IMR-90 (cell line): ENCODE measurements around the gene CC2D1A. TPM values are rescaled to one million over a fixed set of nuclear protein-coding genes. Genes with fewer than 3 reads are reported as not detected.

Experiments
- ATAC-seq: fragments of 200-7000 bp; cut with Tn5 transposase; 2 replicates; pipeline ENCODE4 v1.9.1; 2020; ENCODE audit warnings: low read depth, mild to moderate bottlenecking, moderate library complexity
- BruUV-seq: library from RNA; stranded (reverse); fragments of 400-500 nt; replicated peaks from 2 replicates; lab custom pipeline; 2021; lab: Mats Ljungman, UMichigan
- CTCF ChIA-PET: fragments of 300-600 bp; formaldehyde crosslinking; extraction: SDS; loops from one replicate; lab custom pipeline; 2021; ENCODE audit warnings: antibody characterized with exemption; lab: Yijun Ruan, JAX
- POLR2A ChIA-PET: fragments of 300-600 bp; sonication (Branson Sonifier 250); formaldehyde crosslinking; loops from one replicate; lab custom pipeline; 2022; ENCODE audit warnings: antibody characterized with exemption; ENCODE audit not compliant: unreplicated experiment; lab: Charles Lee
- DNase-seq: peaks from one replicate; pipeline ENCODE4 v3.0.0; 2013
- H2AFZ ChIP-seq: replicated peaks from 2 replicates; pipeline ENCODE3; 2013; ENCODE audit warnings: low read length, mild to moderate bottlenecking; ENCODE audit not compliant: poor library complexity
- H2AK5ac ChIP-seq: 2 replicates; pipeline ENCODE4 v1.6.1; 2013; ENCODE audit warnings: low read depth, low read length, inconsistent platforms
- H2AK9ac ChIP-seq: replicated peaks from 2 replicates; pipeline ENCODE3; 2013; ENCODE audit warnings: mild to moderate bottlenecking, low read depth, low read length, moderate library complexity; ENCODE audit not compliant: poor library complexity
- H2BK120ac ChIP-seq: 2 replicates; pipeline ENCODE4 v1.6.1; 2013; ENCODE audit warnings: low read depth, low read length, inconsistent platforms
- H2BK15ac ChIP-seq: 3 replicates; pipeline ENCODE4 v1.6.1; 2013; ENCODE audit warnings: low read depth, low read length, inconsistent platforms
- H2BK20ac ChIP-seq: 2 replicates; pipeline ENCODE4 v1.6.1; 2013; ENCODE audit warnings: low read depth, mild to moderate bottlenecking, inconsistent platforms, low read length, moderate library complexity
- H2BK5ac ChIP-seq: 2 replicates; pipeline ENCODE4 v1.6.1; 2013; ENCODE audit warnings: mild to moderate bottlenecking, low read depth, low read length, inconsistent platforms; ENCODE audit not compliant: poor library complexity, severe bottlenecking
- H3K14ac ChIP-seq: replicated peaks from 2 replicates; pipeline ENCODE4 v1.6.1; 2013; ENCODE audit warnings: low read depth, low read length, inconsistent platforms
- H3K18ac ChIP-seq: 2 replicates; pipeline ENCODE4 v1.6.1; 2013; ENCODE audit warnings: low read depth, low read length, control low read depth
- H3K23ac ChIP-seq: 2 replicates; pipeline ENCODE4 v1.6.1; 2013; ENCODE audit warnings: low read depth, low read length, inconsistent platforms
- H3K27ac ChIP-seq: 2 replicates; pipeline ENCODE4 v1.5.1; 2013; ENCODE audit warnings: mild to moderate bottlenecking, control low read depth, low read length; ENCODE audit not compliant: insufficient read depth
- H3K27me3 ChIP-seq: 2 replicates; pipeline ENCODE4 v1.6.1; 2013; ENCODE audit warnings: low read length; ENCODE audit not compliant: control insufficient read depth, insufficient read depth
- H3K36me3 ChIP-seq: 2 replicates; pipeline ENCODE4 v1.6.1; 2013; ENCODE audit warnings: low read length, mixed read lengths; ENCODE audit not compliant: control insufficient read depth, insufficient read depth
- H3K4ac ChIP-seq: 2 replicates; pipeline ENCODE4 v1.6.1; 2013; ENCODE audit warnings: low read depth, low read length, inconsistent platforms
- H3K4me1 ChIP-seq: 2 replicates; pipeline ENCODE4 v1.6.1; 2013; ENCODE audit warnings: low read length, mixed read lengths; ENCODE audit not compliant: control insufficient read depth, insufficient read depth
- H3K4me2 ChIP-seq: 2 replicates; pipeline ENCODE4 v1.6.1; 2013; ENCODE audit warnings: low read depth, mild to moderate bottlenecking, control low read depth, low read length, moderate library complexity
- H3K4me3 ChIP-seq: 2 replicates; pipeline ENCODE4 v1.5.1; 2013; ENCODE audit warnings: low read depth, mild to moderate bottlenecking, control low read depth, low read length, moderate library complexity; ENCODE audit not compliant: insufficient read depth
- H3K56ac ChIP-seq: 2 replicates; pipeline ENCODE4 v1.6.1; 2013; ENCODE audit warnings: low read length, inconsistent platforms; ENCODE audit not compliant: insufficient read depth; ENCODE audit errors: extremely low read depth
- H3K79me1 ChIP-seq, 2 experiments: 2 replicates each; pipeline ENCODE4 v1.6.1; 2013; ENCODE audit warnings: low read length in 2 of 2, inconsistent platforms in 1 of 2, low read depth in 1 of 2
- H3K9ac ChIP-seq: 2 replicates; pipeline ENCODE4 v1.6.1; 2013; ENCODE audit warnings: low read depth, low read length, control low read depth
- H3K9me1 ChIP-seq: 2 replicates; pipeline ENCODE4 v1.6.1; 2013; ENCODE audit warnings: low read length, inconsistent platforms; ENCODE audit not compliant: insufficient read depth
- H3K9me3 ChIP-seq: 2 replicates; pipeline ENCODE4 v1.6.1; 2013; ENCODE audit warnings: low read length; ENCODE audit not compliant: control insufficient read depth, insufficient read depth
- H4K20me1 ChIP-seq: 2 replicates; pipeline ENCODE4 v1.6.1; 2013; ENCODE audit warnings: low read length, inconsistent platforms; ENCODE audit not compliant: insufficient read depth
- H4K5ac ChIP-seq: 2 replicates; pipeline ENCODE4 v1.6.1; 2013; ENCODE audit warnings: mild to moderate bottlenecking, low read depth, low read length, control low read depth
- H4K8ac ChIP-seq, 2 experiments: 2 replicates each; pipeline ENCODE4 v1.6.1; 2013; ENCODE audit warnings: low read depth in 2 of 2, low read length in 2 of 2, control low read depth in 1 of 2, inconsistent platforms in 1 of 2
- H4K91ac ChIP-seq: 2 replicates; pipeline ENCODE4 v1.6.1; 2013; ENCODE audit warnings: low read depth, low read length, inconsistent platforms; ENCODE audit not compliant: insufficient read depth
- RCOR1 ChIP-seq: IDR thresholded peaks from 2 replicates; pipeline ENCODE4 v1.6.1; 2012; ENCODE audit warnings: mild to moderate bottlenecking, low read length, improper control_type of control experiment; ENCODE audit not compliant: insufficient replicate concordance
- USF2 ChIP-seq: fragments of 150-350 bp; IDR thresholded peaks from 2 replicates; pipeline ENCODE4 v1.6.1; 2017; ENCODE audit warnings: mild to moderate bottlenecking, antibody characterized with exemption, low read length, low read depth
- WGBS, 2 experiments: methylation state at CpG; one replicate each; pipeline versions ENCODE4 v1.1.5 to v1.1.7; 2013; ENCODE audit warnings: missing lambda C conversion rate in 2 of 2; ENCODE audit not compliant: insufficient read length in 1 of 2; ENCODE audit errors: extremely low coverage in 2 of 2; 5-methylcytosine and 5-hydroxymethylcytosine counted together
- dilution Hi-C: fragments of 300-500 bp; cut with HindIII; formaldehyde crosslinking; loops from one replicate; pipeline ENCODE4 v1.14.3; 2018; ENCODE audit warnings: low sequenced_read_pairs; ENCODE audit not compliant: unreplicated experiment
- in situ Hi-C: fragments of 300-500 bp; cut with MboI; formaldehyde crosslinking; loops from 3 replicates; pipeline ENCODE4 v1.14.3; 2019; ENCODE audit warnings: low sequenced_read_pairs, inconsistent platforms, mixed read lengths
- intact Hi-C: fragments of 100-400 bp; cut with micrococcal nuclease; formaldehyde crosslinking; loops from 2 replicates; pipeline ENCODE4 v1.10.0; 2022
- polyA plus RNA-seq, 3 experiments: library from polyadenylated mRNA; depleted of rRNA; stranded (reverse); fragments of >200 nt; gene quantifications; 2 replicates each; pipeline ENCODE4 v1.2.3, GENCODE V29; 2012; ENCODE audit warnings: low replicate concordance in 1 of 3
- total RNA-seq: library from RNA; depleted of rRNA; stranded (reverse); fragments of >200 nt; gene quantifications from 2 replicates; pipeline ENCODE4 v1.2.3, GENCODE V29; 2012

The CC2D1A gene
- total and polyA plus RNA-seq, 2 of the 4 experiments (the other 2 are of a cell fraction), result 4.1 to 14.7 TPM

GRCh38 chr19:13963603-13964105 is 57.7 kb downstream of the CC2D1A start:
- POLR2A ChIA-PET, result no interaction called here
- no peak overlapping the region for H3K4me3 ChIP-seq

More at GRCh38 chr19:13963603-13964105, 57.7 kb downstream of the CC2D1A start:
- no peak overlapping the region for H4K5ac ChIP-seq
- H3K27me3 ChIP-seq, result no peaks in the 10 kb centered on the region
- H3K4me1 ChIP-seq, result peaks cover 9% of the 10 kb centered on the region
- intact Hi-C loops (no loop called here), dilution Hi-C loops (no loop called here), in situ Hi-C loops (no loop called here)
- DNase-seq (no peak), ATAC-seq (no peak)
- H3K9me3 ChIP-seq, result no peaks in the 10 kb centered on the region
- H2BK5ac ChIP-seq, result no peak overlapping the region
- no peak overlapping the region for H4K91ac ChIP-seq
- H3K4ac ChIP-seq, result no peak overlapping the region
- WGBS, 2 experiments, result 79% methylated on average over 32 of the region's 48 CpGs; no CpG with 5 or more reads in 1 of the 2 experiments
- H3K14ac ChIP-seq, result no peak overlapping the region
- no peak overlapping the region for H2AK9ac ChIP-seq
- H3K36me3 ChIP-seq, result peaks cover 36% of the 10 kb centered on the region
- no peak overlapping the region for H3K27ac ChIP-seq
- BruUV-seq, result no TSS peak
- no peak overlapping the region for H2BK15ac ChIP-seq
- H3K79me1 ChIP-seq, result peaks cover 0 to 1% of the 10 kb centered on the region in 2 experiments; a peak in 1 of 4 replicates
- no peak overlapping the region for H2BK120ac ChIP-seq
- H3K9me1 ChIP-seq, result no peaks in the 10 kb centered on the region; the same call in 1 of the 2 replicates
- H3K56ac ChIP-seq, result no peak overlapping the region
- H2AK5ac ChIP-seq, result no peak overlapping the region
- CTCF ChIA-PET, result no interaction called here
- no peak overlapping the region for H3K4me2 ChIP-seq
- no peak overlapping the region for H3K23ac ChIP-seq
- no peak overlapping the region for H4K8ac ChIP-seq
- H2AFZ ChIP-seq, result no peak overlapping the region
- peaks cover 7% of the 10 kb centered on the region for H4K20me1 ChIP-seq
- TF ChIP-seq RCOR1 (no peak), USF2 (no peak)
- no peak overlapping the region for H3K9ac ChIP-seq
- no peak overlapping the region for H3K18ac ChIP-seq
- no peak overlapping the region for H2BK20ac ChIP-seq
